HG02852 (cell line): Measurements from ENCODE around the gene GSTP1.
"Not testable (repeated sequence)": the region's sequence is repeated elsewhere in the genome, so short reads cannot be mapped to it uniquely, and the experiment has no call there.

Experiments
- ATAC-seq: cut with Tn5 transposase; IDR thresholded peaks from one replicate; pipeline ENCODE4 v1.9.1; 2021; ENCODE audit warnings: mild to moderate bottlenecking, moderate library complexity; ENCODE audit not compliant: unreplicated experiment

GSTP1 gene

DNA sequence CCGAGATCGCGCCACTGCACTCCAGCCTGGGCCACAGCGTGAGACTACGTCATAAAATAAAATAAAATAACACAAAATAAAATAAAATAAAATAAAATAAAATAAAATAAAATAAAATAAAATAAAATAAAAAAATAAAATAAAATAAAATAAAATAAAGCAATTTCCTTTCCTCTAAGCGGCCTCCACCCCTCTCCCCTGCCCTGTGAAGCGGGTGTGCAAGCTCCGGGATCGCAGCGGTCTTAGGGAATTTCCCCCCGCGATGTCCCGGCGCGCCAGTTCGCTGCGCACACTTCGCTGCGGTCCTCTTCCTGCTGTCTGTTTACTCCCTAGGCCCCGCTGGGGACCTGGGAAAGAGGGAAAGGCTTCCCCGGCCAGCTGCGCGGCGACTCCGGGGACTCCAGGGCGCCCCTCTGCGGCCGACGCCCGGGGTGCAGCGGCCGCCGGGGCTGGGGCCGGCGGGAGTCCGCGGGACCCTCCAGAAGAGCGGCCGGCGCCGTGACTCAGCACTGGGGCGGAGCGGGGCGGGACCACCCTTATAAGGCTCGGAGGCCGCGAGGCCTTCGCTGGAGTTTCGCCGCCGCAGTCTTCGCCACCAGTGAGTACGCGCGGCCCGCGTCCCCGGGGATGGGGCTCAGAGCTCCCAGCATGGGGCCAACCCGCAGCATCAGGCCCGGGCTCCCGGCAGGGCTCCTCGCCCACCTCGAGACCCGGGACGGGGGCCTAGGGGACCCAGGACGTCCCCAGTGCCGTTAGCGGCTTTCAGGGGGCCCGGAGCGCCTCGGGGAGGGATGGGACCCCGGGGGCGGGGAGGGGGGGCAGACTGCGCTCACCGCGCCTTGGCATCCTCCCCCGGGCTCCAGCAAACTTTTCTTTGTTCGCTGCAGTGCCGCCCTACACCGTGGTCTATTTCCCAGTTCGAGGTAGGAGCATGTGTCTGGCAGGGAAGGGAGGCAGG, at the start of gene GSTP1:
Gene GSTP1 (plus strand): TSS at position 566 of the 958 bp plus-strand sequence. CDS start 32 bp downstream, at position 598.
- ATAC-seq = peak; percentile 60

DNA sequence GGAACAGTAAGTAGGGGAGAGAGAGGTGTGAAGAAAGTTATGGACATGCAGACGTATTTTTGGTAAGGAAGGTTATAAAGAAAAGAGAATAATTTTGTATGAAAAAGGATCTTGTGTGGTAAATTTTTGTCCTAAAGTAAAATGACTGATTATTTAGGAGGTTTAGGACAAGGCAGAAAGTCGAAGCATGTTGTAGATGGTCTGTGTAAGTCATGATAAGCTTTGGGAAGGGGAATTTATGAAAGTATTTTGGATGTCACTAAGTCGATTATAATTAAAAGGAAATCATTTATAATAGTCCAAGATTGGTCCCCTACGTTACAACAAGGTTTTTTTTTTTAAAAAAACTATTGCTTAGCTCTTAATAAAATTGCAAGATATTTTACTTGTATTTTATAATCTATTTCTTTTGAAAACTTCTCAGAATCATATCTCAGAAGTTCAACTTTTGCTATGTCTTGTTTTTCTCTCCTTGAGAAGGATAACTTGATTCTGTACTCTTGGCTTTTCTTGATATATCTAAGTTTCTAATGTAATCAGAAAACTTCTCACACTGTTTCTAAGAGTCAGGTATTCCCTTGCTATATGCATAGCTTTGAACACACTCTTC, 49.4 kb upstream of the GSTP1 start:
- no peak for ATAC-seq

DNA sequence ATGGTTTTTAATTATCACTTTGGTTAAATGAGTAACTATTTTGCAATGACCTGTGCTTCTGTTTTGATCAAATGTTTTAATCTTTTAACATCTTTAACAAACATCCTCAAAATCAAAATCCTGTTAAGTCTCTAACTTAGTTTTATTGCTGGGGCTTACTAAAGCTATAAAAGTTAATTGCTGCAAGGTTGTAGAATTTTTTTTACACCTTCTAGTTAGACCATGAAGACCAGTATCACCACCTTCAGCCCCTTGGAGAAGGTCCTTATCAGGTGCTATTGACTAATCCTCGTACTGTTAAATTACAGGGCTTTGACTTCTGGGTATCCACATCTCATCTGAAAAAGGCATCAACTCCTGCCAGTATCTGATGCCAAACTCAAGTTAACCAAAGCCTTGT, 48.1 kb upstream of the GSTP1 start:
- ATAC-seq = no peak

DNA sequence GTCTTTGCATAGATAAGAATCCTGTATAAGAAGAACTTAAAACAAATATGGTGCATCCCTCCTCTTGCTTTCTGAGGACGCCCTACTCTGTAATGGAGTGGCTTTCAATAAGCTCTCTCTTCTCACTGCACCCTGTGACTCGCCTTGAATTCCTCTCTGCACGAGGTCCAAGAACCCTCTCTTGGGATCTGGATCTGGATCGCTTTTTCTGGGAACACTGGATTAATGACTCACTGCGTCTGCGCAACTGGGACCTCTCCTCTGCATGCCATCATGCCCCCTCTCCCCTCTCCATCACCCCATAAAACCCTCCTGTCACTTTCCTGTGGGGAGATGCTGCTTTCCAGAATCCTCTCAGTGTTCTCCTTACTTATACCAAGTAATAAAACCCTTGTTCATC, 45.3 kb upstream of the GSTP1 start:
- no peak for ATAC-seq

- no peak for ATAC-seq
These were observed 44.6 kb upstream of the GSTP1 start for GRCh38 chr11:67538823-67539505.

DNA sequence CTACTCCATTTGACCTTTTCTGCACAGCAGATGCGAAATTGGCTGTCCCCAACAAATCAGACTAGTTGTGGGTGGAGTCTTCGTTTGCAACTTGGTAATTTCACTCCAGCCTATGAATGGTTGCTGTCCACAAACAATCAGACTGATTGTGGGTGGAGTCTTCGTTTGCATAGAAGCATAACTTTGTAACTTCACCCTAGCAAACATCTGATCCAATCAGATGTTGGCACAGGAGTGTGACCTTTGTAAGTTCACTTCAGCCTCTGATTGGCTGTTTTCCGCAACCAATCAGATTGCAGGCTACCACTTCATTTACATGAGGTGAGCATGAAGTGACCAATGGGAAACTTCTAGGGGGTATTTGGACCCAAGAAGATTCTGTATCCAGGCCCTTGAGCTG, 44.1 kb upstream of the GSTP1 start:
- no peak for ATAC-seq

- no peak for ATAC-seq
These were observed 42.4 kb upstream of the GSTP1 start for GRCh38 chr11:67541198-67541597.

DNA sequence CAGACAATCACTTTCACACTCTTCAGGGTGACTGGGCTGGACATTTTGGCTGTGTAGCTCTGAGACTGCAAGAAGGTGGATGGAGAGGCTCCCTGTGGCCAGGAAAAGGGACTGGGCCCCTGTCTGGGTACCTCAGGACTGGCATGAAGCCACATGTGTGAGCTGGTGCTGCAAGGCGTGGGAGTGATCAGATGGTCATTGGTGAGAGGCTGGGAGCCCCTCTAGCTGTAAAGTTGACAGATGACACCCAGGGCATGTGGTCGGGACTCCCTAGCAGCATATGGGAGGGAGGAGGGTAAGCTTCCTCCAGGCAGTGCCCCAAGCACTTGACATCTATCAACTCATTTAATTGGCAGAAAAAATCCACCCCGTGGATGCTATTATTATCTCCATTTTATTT, 41.4 kb upstream of the GSTP1 start:
- no peak for ATAC-seq

GRCh38 chr11:67542971-67543370, 40.6 kb upstream of the GSTP1 start:
- ATAC-seq = no peak

DNA sequence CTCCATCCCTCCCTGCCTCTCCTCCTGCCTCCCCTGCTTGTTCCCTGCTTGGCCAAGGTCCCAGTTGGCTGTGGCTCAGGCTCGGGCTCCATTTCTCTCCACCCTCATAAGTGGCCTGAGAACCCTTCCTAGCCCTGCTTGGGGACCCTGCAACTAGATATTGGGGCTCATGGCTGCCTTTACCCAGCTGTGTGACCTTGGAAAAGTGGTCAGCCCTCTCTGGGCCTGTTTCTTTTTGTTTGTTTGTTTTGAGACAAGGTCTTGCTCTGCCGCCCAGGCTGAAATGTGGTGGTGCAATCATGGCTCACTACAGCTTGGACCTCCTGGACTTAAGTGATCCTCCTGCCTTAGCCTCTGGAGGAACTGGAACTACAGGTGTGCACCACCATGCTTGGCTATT, 40.0 kb upstream of the GSTP1 start:
- no peak for ATAC-seq

GRCh38 chr11:67544616-67545242, 38.9 kb upstream of the GSTP1 start:
- ATAC-seq = no peak

DNA sequence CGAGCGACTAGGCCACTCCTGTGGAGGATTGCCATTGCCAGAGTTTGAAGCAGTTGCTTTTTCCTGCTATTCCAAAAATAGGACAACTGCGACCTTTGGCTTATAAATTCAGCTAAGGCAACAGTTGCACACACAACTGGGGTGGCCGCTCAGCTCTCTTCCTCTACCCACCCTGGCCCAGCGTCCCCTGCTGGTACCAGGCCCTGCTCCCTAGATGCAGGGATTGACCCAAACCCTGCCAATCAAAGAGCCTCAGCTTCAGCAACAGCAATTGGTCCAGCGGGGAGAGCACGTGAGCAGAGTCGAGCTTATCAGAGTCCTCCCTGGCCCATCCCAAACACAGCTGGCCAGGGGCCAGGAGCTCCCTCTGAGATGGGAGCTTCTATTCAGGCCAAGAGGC, 38.3 kb upstream of the GSTP1 start:
- ATAC-seq = no peak

GRCh38 chr11:67548112-67548511, 35.5 kb upstream of the GSTP1 start:
- ATAC-seq = not testable (repeated sequence)

GRCh38 chr11:67548555-67549110, 35.0 kb upstream of the GSTP1 start:
- ATAC-seq = no peak

- no peak for ATAC-seq
These were observed 32.5 kb upstream of the GSTP1 start for GRCh38 chr11:67551127-67551526.

- ATAC-seq = not testable (repeated sequence)
These were observed 31.9 kb upstream of the GSTP1 start for GRCh38 chr11:67551697-67552096.

- no peak for ATAC-seq
These were observed 27.4 kb upstream of the GSTP1 start for GRCh38 chr11:67556244-67556643.

- ATAC-seq = no peak
These were observed 25.4 kb upstream of the GSTP1 start for GRCh38 chr11:67558084-67558772.

DNA sequence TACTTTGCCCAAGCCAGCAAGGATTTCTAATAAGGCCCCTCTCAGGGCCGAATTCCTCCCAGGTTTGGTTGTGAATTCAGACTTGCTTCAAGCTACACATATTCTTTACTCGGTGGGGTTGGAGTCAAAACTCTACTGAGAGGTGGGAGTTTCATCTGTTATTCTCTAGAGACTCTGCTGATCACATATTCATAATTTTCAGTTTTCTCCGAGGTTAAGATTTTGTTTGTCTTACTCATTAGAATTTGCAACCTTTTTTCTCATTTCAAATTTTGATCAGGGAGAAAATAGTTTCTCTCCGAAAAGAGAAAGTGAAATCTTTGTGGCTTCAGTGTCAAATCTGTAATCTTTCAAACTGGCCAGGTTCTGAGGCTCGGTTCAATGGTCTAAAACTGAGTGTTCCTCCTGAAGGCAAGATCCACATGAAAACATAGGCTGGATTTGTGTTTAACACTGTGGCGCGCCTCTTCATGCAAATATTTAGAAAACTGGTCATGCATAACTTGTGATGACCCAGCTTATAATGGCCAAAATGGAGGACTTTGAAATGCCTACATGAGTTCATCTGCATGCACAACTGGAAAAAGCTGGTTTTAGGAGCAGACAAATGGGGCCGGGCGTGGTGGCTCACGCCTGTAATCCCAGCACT, 21.5 kb upstream of the GSTP1 start:
- no peak for ATAC-seq
